DMS 273 (cell line): ENCODE data around the gene TMEM117.

Experiments
- DNase-seq: peaks from one replicate; lab custom pipeline; 2025; ENCODE audit not compliant: unreplicated experiment; lab: John Stamatoyannopoulos, UW

TMEM117 gene

GRCh38 chr12:43835656-43836474 is at the start of gene TMEM117:
Gene TMEM117, plus strand, starts transcription at chr12:43836081.
- DNase-seq, result peak; percentile 80

- no peak for DNase-seq
Observed at GRCh38 chr12:43786899-43787693, 48.8 kb upstream of the TMEM117 start.

- peak; percentile 58 for DNase-seq
Observed at GRCh38 chr12:43789941-43790340, 45.9 kb upstream of the TMEM117 start.

DNA sequence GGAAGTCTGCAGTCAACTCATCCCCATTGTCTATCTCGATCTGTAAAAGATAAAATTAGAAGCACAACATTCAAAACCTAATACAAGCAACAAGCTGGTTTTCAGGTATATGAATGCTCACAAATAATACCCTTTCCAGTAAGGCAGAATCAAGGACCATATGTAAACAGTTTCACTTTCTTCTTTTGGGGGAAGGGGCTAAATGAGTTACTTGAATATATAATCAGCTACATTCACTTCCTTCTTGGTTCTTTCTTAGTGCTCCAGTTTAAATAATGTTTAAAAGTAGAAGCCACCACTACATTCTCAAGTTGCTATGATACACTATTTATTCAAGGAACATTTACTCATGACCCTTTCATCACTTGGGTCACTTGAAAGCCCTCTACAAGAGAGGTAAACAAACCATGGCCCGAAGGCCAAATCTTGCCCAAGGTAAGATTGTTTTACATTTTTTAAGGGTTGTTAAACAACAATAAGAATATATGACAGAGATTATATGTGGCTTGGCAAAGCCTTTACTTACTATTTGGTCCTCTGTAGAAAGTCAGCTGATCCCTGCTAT is 40.1 kb upstream of the TMEM117 start:
- no peak for DNase-seq

DNA sequence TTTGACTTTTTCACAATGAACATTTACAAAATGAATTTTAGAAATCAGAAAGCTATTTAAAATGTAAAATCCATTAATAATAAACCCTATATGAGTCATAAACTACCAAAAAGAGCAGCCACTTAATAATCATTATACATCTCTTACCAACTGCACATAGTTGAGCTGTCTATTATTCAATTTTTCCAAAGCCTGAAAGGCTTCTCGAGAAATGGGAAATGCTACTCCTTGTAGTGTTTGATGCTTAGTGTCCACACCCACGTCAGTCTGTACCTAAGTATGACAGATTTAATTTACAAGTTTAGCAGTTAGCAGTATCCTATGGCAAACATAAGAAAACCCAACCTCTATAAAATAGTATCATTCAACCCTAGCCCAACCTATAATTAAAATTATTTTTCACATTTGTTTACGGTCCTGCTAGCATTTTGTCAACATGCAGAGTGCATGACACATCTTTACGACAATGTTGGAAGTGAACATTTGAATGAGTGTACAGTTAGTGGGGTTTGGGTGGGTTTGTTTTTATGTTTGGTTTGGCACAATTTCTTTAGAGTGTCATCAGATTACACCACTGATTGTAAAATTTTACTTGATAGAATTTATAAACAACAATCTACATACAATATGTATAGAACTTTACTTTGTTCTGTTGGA is 38.2 kb upstream of the TMEM117 start:
- no peak for DNase-seq

DNA sequence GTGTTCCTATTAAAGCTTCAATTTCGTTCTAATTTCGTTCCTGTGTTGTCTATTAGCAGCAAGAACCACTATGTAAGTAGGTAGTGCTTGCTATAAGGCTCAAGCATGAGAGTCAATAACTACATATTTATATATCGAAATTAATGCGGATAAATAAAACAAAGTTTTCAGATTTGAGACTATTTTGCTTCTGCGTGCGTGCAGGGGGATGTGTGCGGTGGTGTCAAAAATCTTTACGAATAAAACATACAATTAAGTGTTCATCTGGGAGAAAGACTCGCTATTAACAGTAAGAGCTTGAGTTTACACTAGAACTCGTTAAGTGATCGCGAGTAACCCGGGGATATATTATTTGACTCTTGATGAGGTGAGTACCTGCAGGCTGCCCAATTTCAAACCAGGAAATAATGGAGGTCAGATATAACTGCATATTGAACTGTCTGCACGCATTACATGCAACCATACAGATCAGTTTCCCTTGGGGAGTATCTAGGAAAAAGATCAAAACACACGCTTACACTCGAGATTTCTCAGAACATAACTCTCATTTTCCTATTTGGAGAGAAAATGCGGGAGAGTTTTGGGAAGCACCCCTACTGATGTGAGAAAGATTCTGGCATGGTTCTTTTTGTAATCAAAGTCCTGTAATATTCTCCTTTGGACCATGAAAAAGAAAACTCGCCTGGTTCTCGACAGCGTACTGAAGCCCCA is 30.6 kb upstream of the TMEM117 start:
- DNase-seq, result peak; percentile 48

DNA sequence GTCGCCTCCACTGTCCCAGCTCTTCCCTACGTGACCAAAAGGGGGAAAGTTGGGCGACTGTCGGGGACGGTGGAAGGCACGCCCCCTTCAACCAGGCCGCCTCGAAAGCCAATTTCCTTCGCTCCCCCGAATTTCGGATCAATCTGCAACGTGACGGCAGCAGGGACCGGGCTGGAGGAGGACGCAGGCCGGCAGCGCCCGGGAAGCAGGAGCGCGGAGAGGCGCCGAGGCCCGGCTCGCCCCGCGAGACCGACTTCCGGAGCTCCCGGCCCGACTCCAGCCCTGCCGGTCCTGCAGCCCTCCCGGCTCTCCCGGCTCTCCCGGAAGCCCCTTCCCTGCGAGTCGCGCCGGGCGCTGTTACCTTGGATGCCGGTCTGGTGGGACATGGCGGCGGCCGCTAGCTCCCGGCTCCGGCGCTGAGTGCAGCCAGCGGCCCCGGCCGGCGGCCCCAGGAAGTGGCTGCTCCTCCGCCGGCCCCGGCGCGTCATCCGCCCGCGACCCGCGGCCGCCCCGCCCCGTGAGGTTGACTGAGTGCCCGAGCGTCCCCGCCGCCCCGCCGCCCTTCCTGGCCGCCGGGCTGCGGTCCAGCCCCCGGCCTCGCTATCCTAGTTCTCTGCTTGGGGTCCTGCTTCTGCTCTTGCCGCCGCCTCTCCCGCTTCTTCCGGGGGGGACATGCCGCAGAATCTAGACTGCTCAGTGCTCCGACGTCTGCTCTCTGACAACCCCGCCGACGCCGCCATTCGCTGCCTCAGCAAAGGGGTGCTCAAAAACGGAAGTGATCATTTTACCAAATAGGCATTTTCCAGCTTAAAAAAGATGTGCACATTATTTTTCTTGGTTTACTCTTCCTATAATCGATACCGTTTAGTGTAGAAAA is 29.8 kb upstream of the TMEM117 start, which contains the start of gene TWF1:
TSS of gene TWF1 (minus strand) at position 458 of the 877 bp plus-strand sequence. CDS start at position 386, 72 bp downstream.
- DNase-seq, result peak; percentile 86

GRCh38 chr12:43806737-43807072 is 29.2 kb upstream of the TMEM117 start:
- no peak for DNase-seq

- DNase-seq, result no peak
Observed at GRCh38 chr12:43807386-43807785, 28.5 kb upstream of the TMEM117 start.

GRCh38 chr12:43812057-43812456 is 23.8 kb upstream of the TMEM117 start:
- no peak for DNase-seq

- no peak for DNase-seq
Observed at GRCh38 chr12:43812926-43813325, 23.0 kb upstream of the TMEM117 start.

GRCh38 chr12:43815416-43815815 is 20.5 kb upstream of the TMEM117 start:
- DNase-seq, result no peak

GRCh38 chr12:43816168-43816567 is 19.7 kb upstream of the TMEM117 start:
- DNase-seq, result no peak

DNA sequence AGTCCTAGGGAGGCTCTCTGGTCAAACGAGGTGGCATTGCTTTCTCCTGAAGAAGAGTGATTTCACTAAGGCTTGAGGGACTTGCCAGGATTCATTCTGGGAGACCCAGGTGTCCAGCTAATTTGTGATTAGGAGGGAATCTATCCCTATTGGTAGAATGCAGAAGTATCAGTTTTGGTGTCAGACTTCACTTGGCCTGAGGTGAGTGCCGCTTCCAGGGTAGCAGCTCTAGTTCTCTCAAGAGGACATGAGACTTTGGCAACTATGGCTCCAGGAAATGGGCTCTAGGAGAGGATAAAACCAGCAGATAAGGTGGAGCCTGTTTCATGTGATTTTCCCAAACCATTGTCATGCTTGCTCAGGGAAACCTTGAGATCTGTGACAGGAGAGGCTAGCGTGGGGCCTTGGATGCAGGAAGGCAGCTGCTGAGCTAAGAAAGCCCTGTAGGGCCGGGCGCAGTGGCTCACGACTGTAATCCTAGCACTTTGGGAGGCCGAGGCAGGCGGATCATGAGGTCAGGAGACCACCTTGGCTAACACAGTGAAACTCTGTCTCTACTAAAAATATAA is 11.6 kb upstream of the TMEM117 start:
- no peak for DNase-seq

GRCh38 chr12:43826681-43827080 is 9.2 kb upstream of the TMEM117 start:
- DNase-seq, result no peak

DNA sequence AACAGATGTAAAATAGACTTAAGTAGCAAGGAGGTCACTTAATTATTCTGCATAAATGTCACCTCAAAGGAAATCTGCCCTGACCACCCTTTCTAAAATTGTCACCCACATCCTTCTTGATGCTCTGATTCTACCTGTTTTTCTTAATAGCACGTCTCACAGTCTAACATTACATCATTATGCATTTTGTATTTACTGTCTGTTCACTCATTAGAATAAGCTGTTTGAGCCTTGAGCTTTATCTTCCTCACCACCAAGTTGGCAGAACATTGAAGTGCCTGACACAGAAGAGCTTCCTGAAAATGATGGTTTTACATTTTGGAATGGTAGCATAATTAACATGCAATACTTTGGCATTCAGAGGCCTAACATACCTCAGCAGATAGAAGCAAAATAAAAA is 8.8 kb upstream of the TMEM117 start:
- no peak for DNase-seq

DNA sequence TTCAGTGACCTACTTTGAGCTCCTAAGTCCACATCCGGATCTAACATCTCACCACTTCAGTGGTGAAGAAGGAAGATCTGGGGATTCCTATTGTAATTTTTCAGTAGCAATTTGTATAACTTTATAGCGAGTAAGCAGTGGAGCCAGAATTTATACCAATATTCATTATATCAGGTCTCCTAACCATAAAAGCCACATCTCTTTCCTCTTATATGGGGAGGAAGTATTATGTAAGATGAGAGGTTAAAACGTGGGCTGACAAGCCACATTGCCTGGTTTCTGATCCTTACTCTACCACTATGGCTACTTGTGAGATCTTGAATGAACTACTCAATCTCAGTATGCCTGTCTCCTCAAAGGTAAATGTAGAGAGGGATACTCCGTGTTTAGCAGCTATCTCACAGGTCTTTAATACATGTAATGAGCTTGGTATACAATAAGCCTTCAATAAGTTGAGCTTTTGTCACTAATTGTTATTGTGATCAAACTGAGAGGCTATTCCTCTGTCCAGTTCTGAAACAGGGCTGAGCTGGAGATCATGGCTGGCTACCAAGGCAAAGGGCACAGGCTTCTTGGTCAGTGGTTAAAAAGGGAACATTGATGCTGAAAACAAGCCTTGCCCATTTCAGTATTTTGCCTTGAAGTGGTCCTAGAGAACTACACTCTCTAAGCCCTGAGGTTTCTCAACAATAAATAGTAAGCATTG is 3.3 kb upstream of the TMEM117 start:
- no peak for DNase-seq

DNA sequence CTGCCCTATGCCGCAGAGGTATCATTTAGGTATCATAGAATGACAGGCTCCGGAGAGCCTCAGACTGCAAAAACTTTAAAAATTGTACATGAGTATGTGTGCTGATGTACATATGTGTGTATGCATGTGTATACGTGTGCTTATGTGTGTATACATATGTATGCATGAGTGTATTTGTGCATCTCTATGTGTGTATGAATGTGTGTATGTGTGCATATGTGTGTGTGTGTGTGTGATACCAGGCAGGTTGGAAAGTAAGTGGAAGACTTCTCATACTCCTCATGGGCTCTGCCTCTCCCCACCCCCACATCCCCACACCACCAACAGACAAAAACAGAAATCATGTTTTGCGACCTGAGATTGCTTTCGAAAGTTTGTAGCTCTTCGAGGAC is 621 bp upstream of the TMEM117 start:
- DNase-seq, result no peak

- peak; percentile 28 for DNase-seq
Observed at GRCh38 chr12:43836475-43836989, 651 bp downstream of the TMEM117 start.
